Esophagus muscularis mucosa (tissue), 4 donors: ENCODE measurements around the gene ATPAF1.

Source experiments
- EP300 ChIP-seq: sonication (generic); formaldehyde crosslinking; IDR thresholded peaks from one replicate; pipeline ENCODE4 v1.6.1; 2017; ENCODE audit warnings: antibody characterized with exemption
- POLR2A ChIP-seq: fragments of 450-650 bp; IDR thresholded peaks from one replicate; pipeline ENCODE4 v1.6.1; 2017; ENCODE audit warnings: antibody characterized with exemption, moderate library complexity, mild to moderate bottlenecking, low read depth
- POLR2AphosphoS5 ChIP-seq, 2 donors: sonication (generic); formaldehyde crosslinking; IDR thresholded peaks; one replicate each; pipeline ENCODE4 v1.6.1; 2017; ENCODE audit warnings: antibody characterized with exemption in 2 of 2
- TF ChIP-seq, protein P1 (sequence below), 3 experiments: fragments of 200-600 bp in 2 of 3; fragments of 450-650 bp in 1 of 3; sonication (generic) in 2 of 3; IDR thresholded peaks; one replicate each; pipeline ENCODE4 v1.5.1; 2017 to 2019; ENCODE audit warnings: antibody characterized with exemption in 3 of 3, mild to moderate bottlenecking in 2 of 3, moderate library complexity in 1 of 3

DNA sequence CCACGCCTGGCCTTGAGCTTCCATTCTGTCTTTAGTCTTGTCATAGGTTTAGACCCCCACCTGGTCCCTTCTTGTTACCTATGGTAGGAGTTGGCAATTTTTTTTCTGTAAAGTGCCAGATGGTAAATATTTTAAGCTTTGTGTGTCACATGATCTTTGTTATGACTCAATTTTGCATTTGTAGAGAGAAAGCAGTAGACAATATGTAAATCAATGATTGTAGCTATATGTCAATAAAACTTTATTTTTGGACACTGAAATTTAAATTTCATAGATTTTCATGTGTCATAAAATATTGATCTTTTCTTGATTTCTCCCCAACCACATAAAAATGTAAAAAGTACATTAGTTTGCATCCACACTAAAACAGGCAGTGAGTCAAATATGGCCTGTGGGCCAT lies 72.1 kb downstream of the ATPAF1 start:
- TF ChIP-seq EP300 (no peak), POLR2AphosphoS5 (IDR thresholded peaks at IDR 0.05) (no peak), POLR2A (no peak)
- TF ChIP-seq, protein P1, sequence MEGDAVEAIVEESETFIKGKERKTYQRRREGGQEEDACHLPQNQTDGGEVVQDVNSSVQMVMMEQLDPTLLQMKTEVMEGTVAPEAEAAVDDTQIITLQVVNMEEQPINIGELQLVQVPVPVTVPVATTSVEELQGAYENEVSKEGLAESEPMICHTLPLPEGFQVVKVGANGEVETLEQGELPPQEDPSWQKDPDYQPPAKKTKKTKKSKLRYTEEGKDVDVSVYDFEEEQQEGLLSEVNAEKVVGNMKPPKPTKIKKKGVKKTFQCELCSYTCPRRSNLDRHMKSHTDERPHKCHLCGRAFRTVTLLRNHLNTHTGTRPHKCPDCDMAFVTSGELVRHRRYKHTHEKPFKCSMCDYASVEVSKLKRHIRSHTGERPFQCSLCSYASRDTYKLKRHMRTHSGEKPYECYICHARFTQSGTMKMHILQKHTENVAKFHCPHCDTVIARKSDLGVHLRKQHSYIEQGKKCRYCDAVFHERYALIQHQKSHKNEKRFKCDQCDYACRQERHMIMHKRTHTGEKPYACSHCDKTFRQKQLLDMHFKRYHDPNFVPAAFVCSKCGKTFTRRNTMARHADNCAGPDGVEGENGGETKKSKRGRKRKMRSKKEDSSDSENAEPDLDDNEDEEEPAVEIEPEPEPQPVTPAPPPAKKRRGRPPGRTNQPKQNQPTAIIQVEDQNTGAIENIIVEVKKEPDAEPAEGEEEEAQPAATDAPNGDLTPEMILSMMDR (IDR thresholded peaks at IDR 0.05): no peak
